HEK293 (cell line): ENCODE data around the gene ARHGAP25.

Source experiments
- MEIS1 ChIP-seq: sonication (generic); formaldehyde crosslinking; IDR thresholded peaks from 2 replicates; pipeline ENCODE4 v1.8.1; 2022; ENCODE audit warnings: missing genetic modification reagents, mild to moderate bottlenecking, borderline replicate concordance
- MYNN ChIP-seq: fragments of 450-650 bp; formaldehyde crosslinking; IDR thresholded peaks from 2 replicates; pipeline ENCODE4 v1.5.1; 2016; ENCODE audit warnings: missing biosample characterization, missing genetic modification characterization, borderline replicate concordance
- RBAK ChIP-seq: fragments of 450-650 bp; formaldehyde crosslinking; IDR thresholded peaks from 2 replicates; pipeline ENCODE4 v1.5.1; 2016; ENCODE audit warnings: missing biosample characterization, missing genetic modification characterization
- SCRT1 ChIP-seq: fragments of 450-650 bp; formaldehyde crosslinking; IDR thresholded peaks from 2 replicates; pipeline ENCODE4 v1.5.1; 2016; ENCODE audit warnings: missing biosample characterization, missing genetic modification characterization, borderline replicate concordance
- TRIM28 ChIP-seq: IDR thresholded peaks from 2 replicates; pipeline ENCODE4 v1.6.1; 2011; ENCODE audit warnings: low read length, control low read depth, borderline replicate concordance
- ZBTB21 ChIP-seq: fragments of 450-650 bp; formaldehyde crosslinking; IDR thresholded peaks from 2 replicates; pipeline ENCODE4 v1.5.1; 2017; ENCODE audit warnings: missing biosample characterization, missing genetic modification characterization
- ZFP41 ChIP-seq: fragments of 450-650 bp; formaldehyde crosslinking; IDR thresholded peaks from 2 replicates; pipeline ENCODE4 v1.5.1; 2016; ENCODE audit warnings: missing biosample characterization, missing genetic modification characterization, borderline replicate concordance
- ZNF155 ChIP-seq: fragments of 450-650 bp; formaldehyde crosslinking; IDR thresholded peaks from 2 replicates; pipeline ENCODE4 v1.5.1; 2016; ENCODE audit warnings: missing biosample characterization, missing genetic modification characterization
- ZNF335 ChIP-seq: fragments of 450-650 bp; formaldehyde crosslinking; conservative IDR thresholded peaks from 2 replicates; pipeline ENCODE4 v1.5.1; 2016; ENCODE audit warnings: missing biosample characterization, missing genetic modification characterization
- ZNF354C ChIP-seq: fragments of 450-650 bp; formaldehyde crosslinking; IDR thresholded peaks from 2 replicates; pipeline ENCODE4 v1.5.1; 2016; ENCODE audit warnings: missing biosample characterization, missing genetic modification characterization, low read depth, borderline replicate concordance
- ZNF501 ChIP-seq: fragments of 450-650 bp; formaldehyde crosslinking; IDR thresholded peaks from 2 replicates; pipeline ENCODE4 v1.5.1; 2016; ENCODE audit warnings: missing biosample characterization, missing genetic modification characterization
- ZNF555 ChIP-seq: fragments of 450-650 bp; formaldehyde crosslinking; conservative IDR thresholded peaks from 2 replicates; pipeline ENCODE4 v1.5.1; 2017; ENCODE audit warnings: missing biosample characterization, mild to moderate bottlenecking, missing genetic modification characterization, inconsistent platforms
- ZNF561 ChIP-seq: fragments of 450-650 bp; IDR thresholded peaks from 2 replicates; pipeline ENCODE4 v1.5.1; 2018; ENCODE audit warnings: missing biosample characterization, missing genetic modification characterization, borderline replicate concordance
- ZNF585B ChIP-seq: fragments of 450-650 bp; formaldehyde crosslinking; IDR thresholded peaks from 2 replicates; pipeline ENCODE4 v1.5.1; 2016; ENCODE audit warnings: missing biosample characterization, missing genetic modification characterization
- ZNF600 ChIP-seq: fragments of 450-650 bp; formaldehyde crosslinking; IDR thresholded peaks from 2 replicates; pipeline ENCODE4 v1.5.1; 2016; ENCODE audit warnings: missing biosample characterization, missing genetic modification characterization
- ZNF626 ChIP-seq: fragments of 450-650 bp; sonication (Bioruptor Pico); formaldehyde crosslinking; IDR thresholded peaks from 2 replicates; pipeline ENCODE4 v1.5.1; 2018; ENCODE audit warnings: missing biosample characterization, missing genetic modification characterization, inconsistent platforms
- ZNF677 ChIP-seq: fragments of 450-650 bp; IDR thresholded peaks from 2 replicates; pipeline ENCODE4 v1.5.0; 2018; ENCODE audit warnings: missing biosample characterization, mild to moderate bottlenecking, missing genetic modification characterization, moderate library complexity
- TF ChIP-seq, protein P1 (sequence below): fragments of 450-650 bp; formaldehyde crosslinking; IDR thresholded peaks from 2 replicates; pipeline ENCODE4 v1.5.1; 2017; ENCODE audit warnings: missing biosample characterization, missing genetic modification characterization
- TF ChIP-seq, protein P2 (sequence below): fragments of 450-650 bp; formaldehyde crosslinking; IDR thresholded peaks from 2 replicates; pipeline ENCODE4 v1.5.1; 2016; ENCODE audit warnings: missing biosample characterization, missing genetic modification characterization
- TF ChIP-seq, protein P3 (sequence below): fragments of 450-650 bp; formaldehyde crosslinking; IDR thresholded peaks from 2 replicates; pipeline ENCODE4 v1.5.1; 2016; ENCODE audit warnings: missing biosample characterization, missing genetic modification characterization
- TF ChIP-seq, protein P4 (sequence below): fragments of 450-650 bp; IDR thresholded peaks from 2 replicates; pipeline ENCODE4 v1.5.1; 2018; ENCODE audit warnings: missing biosample characterization, mild to moderate bottlenecking, missing genetic modification characterization
- TF ChIP-seq, protein P5 (sequence below): fragments of 450-650 bp; formaldehyde crosslinking; IDR thresholded peaks from 2 replicates; pipeline ENCODE4 v1.5.1; 2016; ENCODE audit warnings: missing biosample characterization, missing genetic modification characterization
- TF ChIP-seq, protein P6 (sequence below): fragments of 450-650 bp; formaldehyde crosslinking; IDR thresholded peaks from 2 replicates; pipeline ENCODE4 v1.5.1; 2016; ENCODE audit warnings: missing biosample characterization, missing genetic modification characterization, borderline replicate concordance
- TF ChIP-seq, protein P7 (sequence below): fragments of 450-650 bp; formaldehyde crosslinking; IDR thresholded peaks from 2 replicates; pipeline ENCODE4 v1.5.1; 2017; ENCODE audit warnings: missing biosample characterization, mild to moderate bottlenecking, missing genetic modification characterization, moderate library complexity
- TF ChIP-seq, protein P8 (sequence below): fragments of 450-650 bp; formaldehyde crosslinking; IDR thresholded peaks from 2 replicates; pipeline ENCODE4 v1.5.1; 2016; ENCODE audit warnings: missing biosample characterization, missing genetic modification characterization

The ARHGAP25 gene

DNA sequence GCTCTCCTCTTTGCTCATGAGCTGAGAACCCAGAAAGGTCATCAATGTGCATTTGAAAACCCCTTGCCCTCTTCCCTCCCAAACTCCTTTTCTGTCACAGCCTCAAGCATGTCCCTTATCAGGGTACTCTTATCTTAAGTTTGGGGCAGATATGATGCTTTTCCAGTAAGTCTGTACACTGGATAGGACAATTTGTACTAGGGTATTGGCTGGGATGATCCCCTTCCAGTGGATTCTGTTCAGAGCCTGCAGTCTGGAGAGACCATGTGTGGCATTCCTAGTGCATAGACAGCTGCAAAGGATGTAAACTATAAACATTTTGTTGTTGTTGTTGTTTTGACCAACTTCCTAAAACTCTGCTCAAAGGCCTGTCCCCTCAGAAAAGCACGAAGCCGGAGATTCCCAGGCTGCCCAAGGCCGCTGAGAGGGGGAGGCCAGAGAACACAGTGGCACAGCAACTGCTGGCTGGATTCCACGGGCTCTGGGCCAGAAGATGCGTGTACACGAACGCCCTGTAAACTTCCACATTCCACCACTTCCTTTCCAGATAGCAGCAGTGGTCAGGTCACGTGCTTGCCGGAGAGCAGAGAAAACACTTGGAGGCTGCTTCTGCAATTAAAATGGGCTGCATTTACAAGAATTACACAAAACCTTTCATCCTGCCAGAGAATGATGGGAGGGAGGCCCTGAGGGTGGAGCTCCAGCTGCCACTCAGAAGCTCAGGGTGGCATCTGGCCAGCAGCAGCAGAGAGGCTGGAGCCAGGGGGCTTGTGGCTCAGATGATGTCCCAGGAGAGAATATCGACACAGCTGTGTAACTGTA is 94.5 kb downstream of the ARHGAP25 start (continued):
- TF ChIP-seq MEIS1 (CRISPR knock-in tag) (no peak), ZNF585B (tag by site-specific recombination) (no peak), ZFP41 (tag by site-specific recombination) (no peak), ZBTB21 (tag by site-specific recombination) (peak; percentile 28; the same call in 1 of the 2 replicates), SCRT1 (tag by site-specific recombination) (no peak), ZNF354C (tag by site-specific recombination) (no peak), ZNF626 (tag by site-specific recombination) (no peak), ZNF501 (tag by site-specific recombination) (no peak), ZNF555 (no peak), RBAK (tag by site-specific recombination) (no peak), ZNF335 (tag by site-specific recombination) (no peak), ZNF677 (tag by site-specific recombination) (no peak), ZNF561 (peak; percentile 57; the same call in 1 of the 2 replicates), TRIM28 (no peak), MYNN (tag by site-specific recombination) (no peak), ZNF600 (tag by site-specific recombination) (peak; percentile 54; the same call in 1 of the 2 replicates), ZNF155 (no peak)
- TF ChIP-seq, protein P1, sequence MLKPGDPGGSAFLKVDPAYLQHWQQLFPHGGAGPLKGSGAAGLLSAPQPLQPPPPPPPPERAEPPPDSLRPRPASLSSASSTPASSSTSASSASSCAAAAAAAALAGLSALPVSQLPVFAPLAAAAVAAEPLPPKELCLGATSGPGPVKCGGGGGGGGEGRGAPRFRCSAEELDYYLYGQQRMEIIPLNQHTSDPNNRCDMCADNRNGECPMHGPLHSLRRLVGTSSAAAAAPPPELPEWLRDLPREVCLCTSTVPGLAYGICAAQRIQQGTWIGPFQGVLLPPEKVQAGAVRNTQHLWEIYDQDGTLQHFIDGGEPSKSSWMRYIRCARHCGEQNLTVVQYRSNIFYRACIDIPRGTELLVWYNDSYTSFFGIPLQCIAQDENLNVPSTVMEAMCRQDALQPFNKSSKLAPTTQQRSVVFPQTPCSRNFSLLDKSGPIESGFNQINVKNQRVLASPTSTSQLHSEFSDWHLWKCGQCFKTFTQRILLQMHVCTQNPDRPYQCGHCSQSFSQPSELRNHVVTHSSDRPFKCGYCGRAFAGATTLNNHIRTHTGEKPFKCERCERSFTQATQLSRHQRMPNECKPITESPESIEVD (tag by site-specific recombination): peak; percentile 81
- TF ChIP-seq, protein P2, sequence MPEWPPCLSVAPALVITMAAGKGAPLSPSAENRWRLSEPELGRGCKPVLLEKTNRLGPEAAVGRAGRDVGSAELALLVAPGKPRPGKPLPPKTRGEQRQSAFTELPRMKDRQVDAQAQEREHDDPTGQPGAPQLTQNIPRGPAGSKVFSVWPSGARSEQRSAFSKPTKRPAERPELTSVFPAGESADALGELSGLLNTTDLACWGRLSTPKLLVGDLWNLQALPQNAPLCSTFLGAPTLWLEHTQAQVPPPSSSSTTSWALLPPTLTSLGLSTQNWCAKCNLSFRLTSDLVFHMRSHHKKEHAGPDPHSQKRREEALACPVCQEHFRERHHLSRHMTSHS (tag by site-specific recombination): no peak
- TF ChIP-seq, protein P3, sequence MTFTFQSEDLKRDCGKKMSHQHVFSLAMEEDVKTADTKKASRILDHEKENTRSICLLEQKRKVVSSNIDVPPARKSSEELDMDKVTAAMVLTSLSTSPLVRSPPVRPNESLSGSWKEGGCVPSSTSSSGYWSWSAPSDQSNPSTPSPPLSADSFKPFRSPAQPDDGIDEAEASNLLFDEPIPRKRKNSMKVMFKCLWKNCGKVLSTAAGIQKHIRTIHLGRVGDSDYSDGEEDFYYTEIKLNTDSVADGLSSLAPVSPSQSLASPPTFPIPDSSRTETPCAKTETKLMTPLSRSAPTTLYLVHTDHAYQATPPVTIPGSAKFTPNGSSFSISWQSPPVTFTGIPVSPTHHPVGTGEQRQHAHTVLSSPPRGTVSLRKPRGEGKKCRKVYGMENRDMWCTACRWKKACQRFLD (tag by site-specific recombination): no peak
- TF ChIP-seq, protein P4, sequence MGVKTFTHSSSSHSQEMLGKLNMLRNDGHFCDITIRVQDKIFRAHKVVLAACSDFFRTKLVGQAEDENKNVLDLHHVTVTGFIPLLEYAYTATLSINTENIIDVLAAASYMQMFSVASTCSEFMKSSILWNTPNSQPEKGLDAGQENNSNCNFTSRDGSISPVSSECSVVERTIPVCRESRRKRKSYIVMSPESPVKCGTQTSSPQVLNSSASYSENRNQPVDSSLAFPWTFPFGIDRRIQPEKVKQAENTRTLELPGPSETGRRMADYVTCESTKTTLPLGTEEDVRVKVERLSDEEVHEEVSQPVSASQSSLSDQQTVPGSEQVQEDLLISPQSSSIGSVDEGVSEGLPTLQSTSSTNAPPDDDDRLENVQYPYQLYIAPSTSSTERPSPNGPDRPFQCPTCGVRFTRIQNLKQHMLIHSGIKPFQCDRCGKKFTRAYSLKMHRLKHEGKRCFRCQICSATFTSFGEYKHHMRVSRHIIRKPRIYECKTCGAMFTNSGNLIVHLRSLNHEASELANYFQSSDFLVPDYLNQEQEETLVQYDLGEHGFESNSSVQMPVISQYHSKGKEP (tag by site-specific recombination): peak; percentile 97
- TF ChIP-seq, protein P5, sequence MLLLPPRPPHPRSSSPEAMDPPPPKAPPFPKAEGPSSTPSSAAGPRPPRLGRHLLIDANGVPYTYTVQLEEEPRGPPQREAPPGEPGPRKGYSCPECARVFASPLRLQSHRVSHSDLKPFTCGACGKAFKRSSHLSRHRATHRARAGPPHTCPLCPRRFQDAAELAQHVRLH (tag by site-specific recombination): peak; percentile 54; the same call in 1 of the 2 replicates
- TF ChIP-seq, protein P6, sequence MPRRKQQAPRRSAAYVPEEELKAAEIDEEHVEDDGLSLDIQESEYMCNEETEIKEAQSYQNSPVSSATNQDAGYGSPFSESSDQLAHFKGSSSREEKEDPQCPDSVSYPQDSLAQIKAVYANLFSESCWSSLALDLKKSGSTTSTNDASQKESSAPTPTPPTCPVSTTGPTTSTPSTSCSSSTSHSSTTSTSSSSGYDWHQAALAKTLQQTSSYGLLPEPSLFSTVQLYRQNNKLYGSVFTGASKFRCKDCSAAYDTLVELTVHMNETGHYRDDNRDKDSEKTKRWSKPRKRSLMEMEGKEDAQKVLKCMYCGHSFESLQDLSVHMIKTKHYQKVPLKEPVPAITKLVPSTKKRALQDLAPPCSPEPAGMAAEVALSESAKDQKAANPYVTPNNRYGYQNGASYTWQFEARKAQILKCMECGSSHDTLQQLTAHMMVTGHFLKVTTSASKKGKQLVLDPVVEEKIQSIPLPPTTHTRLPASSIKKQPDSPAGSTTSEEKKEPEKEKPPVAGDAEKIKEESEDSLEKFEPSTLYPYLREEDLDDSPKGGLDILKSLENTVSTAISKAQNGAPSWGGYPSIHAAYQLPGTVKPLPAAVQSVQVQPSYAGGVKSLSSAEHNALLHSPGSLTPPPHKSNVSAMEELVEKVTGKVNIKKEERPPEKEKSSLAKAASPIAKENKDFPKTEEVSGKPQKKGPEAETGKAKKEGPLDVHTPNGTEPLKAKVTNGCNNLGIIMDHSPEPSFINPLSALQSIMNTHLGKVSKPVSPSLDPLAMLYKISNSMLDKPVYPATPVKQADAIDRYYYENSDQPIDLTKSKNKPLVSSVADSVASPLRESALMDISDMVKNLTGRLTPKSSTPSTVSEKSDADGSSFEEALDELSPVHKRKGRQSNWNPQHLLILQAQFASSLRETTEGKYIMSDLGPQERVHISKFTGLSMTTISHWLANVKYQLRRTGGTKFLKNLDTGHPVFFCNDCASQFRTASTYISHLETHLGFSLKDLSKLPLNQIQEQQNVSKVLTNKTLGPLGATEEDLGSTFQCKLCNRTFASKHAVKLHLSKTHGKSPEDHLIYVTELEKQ (tag by site-specific recombination): peak; percentile 65; the same call in 1 of the 2 replicates
- TF ChIP-seq, protein P7, sequence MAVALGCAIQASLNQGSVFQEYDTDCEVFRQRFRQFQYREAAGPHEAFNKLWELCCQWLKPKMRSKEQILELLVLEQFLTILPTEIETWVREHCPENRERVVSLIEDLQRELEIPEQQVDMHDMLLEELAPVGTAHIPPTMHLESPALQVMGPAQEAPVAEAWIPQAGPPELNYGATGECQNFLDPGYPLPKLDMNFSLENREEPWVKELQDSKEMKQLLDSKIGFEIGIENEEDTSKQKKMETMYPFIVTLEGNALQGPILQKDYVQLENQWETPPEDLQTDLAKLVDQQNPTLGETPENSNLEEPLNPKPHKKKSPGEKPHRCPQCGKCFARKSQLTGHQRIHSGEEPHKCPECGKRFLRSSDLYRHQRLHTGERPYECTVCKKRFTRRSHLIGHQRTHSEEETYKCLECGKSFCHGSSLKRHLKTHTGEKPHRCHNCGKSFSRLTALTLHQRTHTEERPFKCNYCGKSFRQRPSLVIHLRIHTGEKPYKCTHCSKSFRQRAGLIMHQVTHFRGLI: no peak
- TF ChIP-seq, protein P8, sequence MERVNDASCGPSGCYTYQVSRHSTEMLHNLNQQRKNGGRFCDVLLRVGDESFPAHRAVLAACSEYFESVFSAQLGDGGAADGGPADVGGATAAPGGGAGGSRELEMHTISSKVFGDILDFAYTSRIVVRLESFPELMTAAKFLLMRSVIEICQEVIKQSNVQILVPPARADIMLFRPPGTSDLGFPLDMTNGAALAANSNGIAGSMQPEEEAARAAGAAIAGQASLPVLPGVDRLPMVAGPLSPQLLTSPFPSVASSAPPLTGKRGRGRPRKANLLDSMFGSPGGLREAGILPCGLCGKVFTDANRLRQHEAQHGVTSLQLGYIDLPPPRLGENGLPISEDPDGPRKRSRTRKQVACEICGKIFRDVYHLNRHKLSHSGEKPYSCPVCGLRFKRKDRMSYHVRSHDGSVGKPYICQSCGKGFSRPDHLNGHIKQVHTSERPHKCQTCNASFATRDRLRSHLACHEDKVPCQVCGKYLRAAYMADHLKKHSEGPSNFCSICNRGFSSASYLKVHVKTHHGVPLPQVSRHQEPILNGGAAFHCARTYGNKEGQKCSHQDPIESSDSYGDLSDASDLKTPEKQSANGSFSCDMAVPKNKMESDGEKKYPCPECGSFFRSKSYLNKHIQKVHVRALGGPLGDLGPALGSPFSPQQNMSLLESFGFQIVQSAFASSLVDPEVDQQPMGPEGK: no peak
